OCI-LY7 (cell line): ENCODE data around the gene PKD1L1.

ENCODE experiments used
- EZH2phosphoT487 ChIP-seq: fragments of 200-600 bp; sonication (generic); IDR thresholded peaks from 2 replicates; pipeline ENCODE4 v1.6.1; 2018; ENCODE audit warnings: low read depth, borderline replicate concordance, mild to moderate bottlenecking, mixed run types, antibody characterized with exemption, low read length, moderate library complexity, mixed read lengths
- TF ChIP-seq, protein P1 (sequence below): fragments of 200-600 bp; sonication (generic); conservative IDR thresholded peaks from 2 replicates; pipeline ENCODE4 v1.5.1; 2014; ENCODE audit warnings: mild to moderate bottlenecking, antibody characterized with exemption, low read length, moderate library complexity, mixed read lengths

DNA sequence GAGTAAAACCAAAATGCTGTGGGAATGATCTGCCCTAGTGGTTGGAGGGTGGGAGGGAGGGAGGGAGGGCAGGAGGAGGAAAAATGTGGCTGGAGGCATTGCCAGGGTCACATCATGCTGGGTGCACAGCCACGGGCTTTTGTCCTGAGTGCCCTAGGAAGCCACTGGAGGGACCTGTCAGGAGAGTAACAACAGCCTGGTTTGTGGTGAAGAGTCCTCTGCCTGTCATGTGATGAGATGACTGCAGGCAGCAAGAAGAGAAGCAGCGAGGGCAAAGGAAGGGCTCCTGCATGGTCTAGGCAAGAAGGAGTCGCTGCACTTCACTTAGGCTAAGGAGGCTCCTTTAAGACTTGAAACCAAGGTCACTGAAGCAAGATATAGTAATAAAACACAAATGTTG lies 65.6 kb downstream of the PKD1L1 start:
- TF ChIP-seq, protein P1, sequence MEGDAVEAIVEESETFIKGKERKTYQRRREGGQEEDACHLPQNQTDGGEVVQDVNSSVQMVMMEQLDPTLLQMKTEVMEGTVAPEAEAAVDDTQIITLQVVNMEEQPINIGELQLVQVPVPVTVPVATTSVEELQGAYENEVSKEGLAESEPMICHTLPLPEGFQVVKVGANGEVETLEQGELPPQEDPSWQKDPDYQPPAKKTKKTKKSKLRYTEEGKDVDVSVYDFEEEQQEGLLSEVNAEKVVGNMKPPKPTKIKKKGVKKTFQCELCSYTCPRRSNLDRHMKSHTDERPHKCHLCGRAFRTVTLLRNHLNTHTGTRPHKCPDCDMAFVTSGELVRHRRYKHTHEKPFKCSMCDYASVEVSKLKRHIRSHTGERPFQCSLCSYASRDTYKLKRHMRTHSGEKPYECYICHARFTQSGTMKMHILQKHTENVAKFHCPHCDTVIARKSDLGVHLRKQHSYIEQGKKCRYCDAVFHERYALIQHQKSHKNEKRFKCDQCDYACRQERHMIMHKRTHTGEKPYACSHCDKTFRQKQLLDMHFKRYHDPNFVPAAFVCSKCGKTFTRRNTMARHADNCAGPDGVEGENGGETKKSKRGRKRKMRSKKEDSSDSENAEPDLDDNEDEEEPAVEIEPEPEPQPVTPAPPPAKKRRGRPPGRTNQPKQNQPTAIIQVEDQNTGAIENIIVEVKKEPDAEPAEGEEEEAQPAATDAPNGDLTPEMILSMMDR = no peak
- TF ChIP-seq EZH2phosphoT487 = no peak
